GM18526 (cell line): Measurements from ENCODE around the gene LUC7L.

ENCODE experiments used
- POLR2A ChIP-seq: IDR thresholded peaks from 3 replicates; pipeline ENCODE4 v1.6.1; 2011; ENCODE audit not compliant: insufficient read length; ENCODE audit errors: extremely low read depth

Gene LUC7L

GRCh38 chr16:266258-267164 is 37.3 kb upstream of the LUC7L start:
- TF ChIP-seq POLR2A: no peak

- TF ChIP-seq POLR2A: no peak
These were observed 36.5 kb upstream of the LUC7L start for GRCh38 chr16:265711-266110.

DNA sequence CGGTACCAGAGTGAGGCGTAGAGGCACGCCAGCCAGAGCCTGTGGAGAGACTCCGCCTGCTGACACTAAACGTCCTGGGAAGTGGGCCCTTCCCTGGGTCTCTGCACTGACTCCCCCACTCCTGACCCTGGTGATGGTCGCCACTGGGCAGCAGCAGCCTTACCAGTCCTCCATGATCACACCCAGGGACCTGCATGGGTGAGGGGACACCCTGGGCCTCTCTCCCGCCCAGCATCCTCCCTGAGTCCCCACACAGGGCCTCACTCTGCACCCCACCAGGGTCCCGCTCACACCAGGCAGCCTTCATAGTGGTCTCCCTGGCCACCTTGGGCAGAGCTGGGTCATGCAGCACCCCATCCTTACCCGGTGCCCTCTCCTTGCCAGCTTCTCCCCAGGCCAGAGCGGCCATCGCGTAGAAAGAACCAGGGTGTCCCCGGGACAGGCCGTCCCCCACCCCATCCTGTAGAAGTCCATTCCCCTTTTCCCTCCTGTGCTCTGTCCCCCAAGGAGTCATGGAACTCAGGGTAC is 35.8 kb upstream of the LUC7L start:
- no peak for TF ChIP-seq POLR2A

GRCh38 chr16:264440-264951 is 35.2 kb upstream of the LUC7L start:
- TF ChIP-seq POLR2A: no peak

DNA sequence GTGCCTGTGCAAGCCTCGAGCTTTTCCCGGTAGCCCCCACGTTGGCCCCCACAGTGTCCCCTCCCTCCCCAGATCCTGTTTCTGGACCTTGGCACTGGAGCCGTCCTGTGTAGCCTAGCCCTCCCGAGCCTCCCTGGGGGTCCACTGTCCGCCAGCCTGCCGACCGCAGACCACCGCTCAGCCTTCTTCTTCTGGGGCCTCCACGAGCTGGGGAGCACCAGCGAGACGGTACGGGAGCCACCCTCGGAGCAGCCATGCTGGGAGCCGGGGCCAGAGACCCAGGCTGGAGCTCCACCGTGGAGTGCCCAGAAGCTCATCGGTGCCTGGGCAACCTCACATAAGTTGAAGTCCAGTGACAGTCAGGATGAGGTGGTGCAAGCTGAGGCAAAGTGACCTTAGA is 34.7 kb upstream of the LUC7L start:
- TF ChIP-seq POLR2A: no peak

GRCh38 chr16:263182-263774 is 34.0 kb upstream of the LUC7L start:
- no peak for TF ChIP-seq POLR2A

DNA sequence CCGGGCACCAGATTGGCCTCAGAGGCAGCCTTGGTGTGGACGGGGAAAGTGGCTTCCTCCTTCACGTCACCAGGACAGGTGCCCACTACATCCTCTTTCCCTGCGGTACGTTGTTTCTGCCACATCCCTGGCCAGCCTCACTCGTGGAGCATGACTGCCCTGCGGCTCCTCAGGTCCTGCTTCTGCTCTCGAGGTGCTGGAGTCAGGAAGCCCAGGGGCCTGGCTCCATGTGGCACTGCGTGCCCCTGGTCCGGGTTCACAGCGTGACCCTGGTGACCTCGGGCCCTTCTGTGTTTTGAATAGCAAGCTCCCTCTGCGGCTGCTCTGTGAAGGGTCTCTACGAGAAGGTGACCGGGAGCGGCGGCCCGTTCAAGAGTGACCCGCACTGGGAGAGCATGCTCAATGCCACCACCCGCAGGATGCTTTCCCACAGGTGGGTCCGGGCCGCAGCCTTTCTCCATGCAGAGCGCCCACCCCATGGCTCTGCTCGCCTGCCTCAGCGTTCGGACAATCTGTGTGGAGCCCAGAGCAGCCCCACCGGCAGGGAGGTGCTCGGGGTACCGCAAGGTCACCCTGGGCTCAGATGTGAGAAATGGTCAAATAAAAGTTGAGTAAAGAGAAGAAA is 33.0 kb upstream of the LUC7L start:
- no peak for TF ChIP-seq POLR2A

DNA sequence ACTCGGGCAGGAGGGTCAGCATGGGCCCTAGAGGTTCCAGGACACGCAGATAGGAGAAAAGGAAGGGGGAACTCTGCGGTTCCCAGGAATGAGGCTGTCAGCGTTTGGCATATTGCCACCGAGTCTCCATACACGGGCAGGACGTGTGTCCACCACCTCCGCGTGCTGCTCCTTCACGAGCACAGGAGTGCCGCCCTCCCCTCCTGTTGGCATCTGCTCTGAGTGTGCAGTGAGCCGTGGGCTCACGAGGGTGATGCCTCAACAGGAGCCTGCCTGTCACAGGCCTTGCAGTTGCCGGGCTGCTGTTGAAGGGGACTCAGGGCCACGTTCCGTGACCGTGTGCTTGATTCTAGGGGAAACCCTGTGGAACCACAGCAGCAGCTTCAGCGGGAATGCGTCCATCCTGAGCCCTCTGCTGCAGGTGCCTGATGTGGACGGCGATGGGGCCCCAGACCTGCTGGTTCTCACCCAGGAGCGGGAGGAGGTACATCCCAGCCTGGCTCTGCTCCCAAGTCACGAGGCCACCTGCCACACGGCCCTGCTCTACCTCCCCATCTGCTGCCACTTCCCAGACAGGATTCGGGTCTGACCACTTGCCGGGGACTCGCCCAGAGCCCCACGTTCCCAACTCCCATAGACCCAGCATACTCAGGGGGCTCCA is 31.9 kb upstream of the LUC7L start:
- no peak for TF ChIP-seq POLR2A

DNA sequence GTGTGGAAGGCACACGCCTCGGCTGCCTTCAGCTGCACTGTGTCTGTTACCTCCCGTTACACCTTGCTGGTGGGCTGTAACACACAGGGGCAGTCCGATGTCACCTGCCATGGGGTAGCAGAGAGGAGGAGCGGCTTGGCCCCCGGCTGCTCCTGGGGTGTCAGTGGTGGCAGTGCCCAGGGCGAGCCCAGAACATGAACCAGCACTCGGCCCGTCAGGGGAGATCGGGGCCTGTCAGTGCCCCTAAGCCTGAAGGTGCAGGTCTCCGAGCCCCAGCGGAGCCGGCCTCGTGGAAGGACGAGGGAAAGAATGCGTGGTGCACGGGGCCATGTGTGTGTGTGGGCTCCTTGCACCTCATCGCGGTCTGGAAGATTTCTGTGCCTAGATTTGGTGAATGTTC is 31.1 kb upstream of the LUC7L start:
- TF ChIP-seq POLR2A: no peak

DNA sequence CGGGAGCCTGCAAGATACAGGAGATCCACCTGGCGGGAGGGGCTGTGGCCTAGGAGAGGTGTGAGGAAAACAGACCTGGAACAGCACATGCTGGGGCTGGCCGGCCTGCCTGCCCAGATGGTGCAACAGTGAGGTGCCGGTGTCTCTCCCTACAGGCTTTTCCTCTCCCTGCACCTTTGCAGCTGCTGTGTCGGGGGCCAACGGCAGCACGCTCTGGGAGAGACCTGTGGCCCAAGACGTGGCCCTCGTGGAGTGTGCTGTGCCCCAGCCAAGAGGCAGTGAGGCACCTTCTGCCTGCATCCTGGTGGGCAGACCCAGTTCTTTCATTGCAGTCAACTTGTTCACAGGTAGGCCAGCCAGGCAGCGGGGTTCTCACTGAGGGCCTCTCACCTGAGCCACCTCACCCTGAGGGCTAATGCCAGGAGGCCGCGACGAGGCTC is 30.6 kb upstream of the LUC7L start:
- TF ChIP-seq POLR2A: no peak

DNA sequence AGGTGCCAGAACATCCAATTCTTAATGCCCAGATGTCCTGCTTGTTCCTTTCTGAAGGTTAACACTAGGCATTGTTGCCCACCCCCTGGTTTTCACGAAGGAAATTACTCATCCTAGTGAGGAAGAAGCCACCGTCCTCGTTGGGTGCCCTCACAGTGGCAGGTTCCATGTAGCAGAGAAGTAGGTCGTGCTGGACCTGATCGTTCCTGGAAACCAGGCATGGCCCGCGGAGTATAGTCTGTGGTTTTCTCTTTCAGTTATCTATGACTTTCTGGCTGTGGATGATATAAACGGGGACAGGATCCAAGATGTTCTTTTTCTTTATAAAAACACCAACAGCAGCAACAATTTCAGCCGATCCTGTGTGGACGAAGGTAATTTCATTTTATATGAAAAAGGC is 30.0 kb upstream of the LUC7L start:
- no peak for TF ChIP-seq POLR2A

DNA sequence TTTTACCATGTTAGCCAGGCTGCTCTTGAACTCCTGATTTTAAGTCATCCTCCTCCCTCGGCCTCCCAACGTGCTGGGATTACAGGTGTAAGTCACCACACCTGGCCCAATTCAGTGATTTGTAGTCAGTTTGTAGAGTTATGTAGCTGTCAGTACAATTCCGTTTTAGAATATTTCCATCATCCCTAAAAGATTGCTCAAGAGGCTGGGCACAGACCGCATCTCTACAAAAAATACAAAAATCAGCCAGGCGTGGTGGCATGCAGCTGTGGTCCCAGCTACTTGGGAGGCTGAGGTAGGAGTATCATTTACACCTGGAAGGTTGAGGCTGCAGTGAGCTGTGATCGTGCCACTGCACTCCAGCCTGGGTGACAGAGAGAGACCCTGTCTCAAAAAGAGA is 25.9 kb upstream of the LUC7L start:
- no peak for TF ChIP-seq POLR2A

DNA sequence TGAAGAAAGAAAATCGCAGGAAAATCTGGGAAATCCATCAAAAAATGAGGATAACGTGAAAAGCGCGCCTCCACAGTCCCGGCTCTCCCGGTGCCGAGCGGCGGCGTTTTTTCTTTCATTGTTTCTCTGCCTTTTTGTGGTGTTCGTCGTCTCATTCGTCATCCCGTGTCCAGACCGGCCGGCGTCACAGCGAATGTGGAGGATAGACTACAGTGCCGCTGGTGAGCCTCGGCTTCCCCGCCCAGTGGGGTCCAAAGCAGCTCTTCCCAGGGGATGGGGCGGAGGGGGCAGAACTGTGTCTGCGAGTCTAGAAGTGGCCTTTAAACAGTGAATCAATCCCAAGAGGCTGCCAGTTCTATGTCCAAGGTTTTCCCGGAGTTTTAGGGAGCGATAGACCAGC is 25.2 kb upstream of the LUC7L start:
- TF ChIP-seq POLR2A: no peak

- TF ChIP-seq POLR2A: no peak
These were observed 24.6 kb upstream of the LUC7L start for GRCh38 chr16:253833-254232.

- TF ChIP-seq POLR2A: no peak
These were observed 23.4 kb upstream of the LUC7L start for GRCh38 chr16:252366-253337.

- no peak for TF ChIP-seq POLR2A
These were observed 20.2 kb upstream of the LUC7L start for GRCh38 chr16:249431-249830.
